HepG2 (cell line): ENCODE measurements around the gene PPOX. TPM values are rescaled to one million over a fixed set of nuclear protein-coding genes. Genes with fewer than 3 reads are reported as not detected.

Source experiments
- ATF1 ChIP-seq: IDR thresholded peaks from 2 replicates; pipeline ENCODE4 v1.6.1; 2016; ENCODE audit warnings: mild to moderate bottlenecking, control low read depth
- CENPT ChIP-seq: sonication (generic); formaldehyde crosslinking; IDR thresholded peaks from 2 replicates; pipeline ENCODE4 v1.8.0; 2022; ENCODE audit warnings: low read depth, mild to moderate bottlenecking, moderate library complexity, missing genetic modification reagents
- IRX3 ChIP-seq: sonication (generic); formaldehyde crosslinking; IDR thresholded peaks from 2 replicates; pipeline ENCODE4 v1.8.1; 2023; ENCODE audit warnings: mild to moderate bottlenecking, low read depth, missing genetic modification reagents, borderline replicate concordance
- JUND ChIP-seq: sonication (generic); formaldehyde crosslinking; IDR thresholded peaks from 2 replicates; pipeline ENCODE4 v1.8.0; 2022; ENCODE audit warnings: mild to moderate bottlenecking, missing genetic modification reagents
- KDM4B ChIP-seq: sonication (generic); formaldehyde crosslinking; IDR thresholded peaks from 2 replicates; pipeline ENCODE4 v1.4.0; 2020; ENCODE audit warnings: missing genetic modification reagents
- MAZ ChIP-seq, 2 experiments: sonication (generic) in 1 of 2; formaldehyde crosslinking in 1 of 2; IDR thresholded peaks; 2 replicates each; pipeline versions ENCODE4 v1.5.0 to v1.6.1; 2012 to 2020; ENCODE audit warnings: low read depth in 2 of 2, mild to moderate bottlenecking in 2 of 2, borderline replicate concordance in 1 of 2, improper control_type of control experiment in 1 of 2, low read length in 1 of 2, missing genetic modification reagents in 1 of 2, moderate library complexity in 1 of 2
- NCOA5 ChIP-seq: sonication (generic); formaldehyde crosslinking; IDR thresholded peaks from 2 replicates; pipeline ENCODE4 v1.4.0; 2020; ENCODE audit warnings: missing genetic modification reagents
- NFE2L1 ChIP-seq: sonication (generic); formaldehyde crosslinking; IDR thresholded peaks from 2 replicates; pipeline ENCODE4 v1.4.0; 2020; ENCODE audit warnings: missing genetic modification reagents, mild to moderate bottlenecking, borderline replicate concordance
- PRMT3 ChIP-seq: sonication (generic); formaldehyde crosslinking; IDR thresholded peaks from 2 replicates; pipeline ENCODE4 v1.8.1; 2022; ENCODE audit warnings: low read depth, mild to moderate bottlenecking, moderate library complexity, missing genetic modification reagents, borderline replicate concordance
- SAFB2 ChIP-seq: sonication (generic); formaldehyde crosslinking; IDR thresholded peaks from 2 replicates; pipeline ENCODE4 v1.5.1; 2020; ENCODE audit warnings: missing genetic modification reagents, low read depth, mild to moderate bottlenecking, borderline replicate concordance
- SKIL ChIP-seq: sonication (generic); formaldehyde crosslinking; IDR thresholded peaks from 2 replicates; pipeline ENCODE4 v1.8.0; 2022; ENCODE audit warnings: missing genetic modification reagents, mild to moderate bottlenecking, moderate library complexity, borderline replicate concordance
- ZBTB21 ChIP-seq: sonication (generic); formaldehyde crosslinking; IDR thresholded peaks from 2 replicates; pipeline ENCODE4 v1.4.0; 2020; ENCODE audit warnings: missing genetic modification reagents
- ZFAT ChIP-seq: sonication (generic); formaldehyde crosslinking; conservative IDR thresholded peaks from 2 replicates; pipeline ENCODE4 v1.8.1; 2023; ENCODE audit warnings: missing genetic modification reagents, inconsistent platforms
- ZNF180 ChIP-seq: sonication (generic); formaldehyde crosslinking; IDR thresholded peaks from 2 replicates; pipeline ENCODE4 v1.4.0; 2020; ENCODE audit warnings: low read depth, missing genetic modification reagents, borderline replicate concordance
- ZNF251 ChIP-seq: sonication (generic); formaldehyde crosslinking; IDR thresholded peaks from 2 replicates; pipeline ENCODE4 v1.9.0; 2021; ENCODE audit warnings: mild to moderate bottlenecking, missing genetic modification reagents
- ZNF441 ChIP-seq: sonication (generic); formaldehyde crosslinking; IDR thresholded peaks from 2 replicates; pipeline ENCODE4 v1.7.0; 2021; ENCODE audit warnings: missing genetic modification reagents, borderline replicate concordance
- ZNF501 ChIP-seq: sonication (generic); formaldehyde crosslinking; IDR thresholded peaks from 2 replicates; pipeline ENCODE4 v1.5.1; 2020; ENCODE audit warnings: mild to moderate bottlenecking, moderate library complexity, missing genetic modification reagents
- ZNF543 ChIP-seq: sonication (generic); formaldehyde crosslinking; IDR thresholded peaks from 2 replicates; pipeline ENCODE4 v1.4.0; 2020; ENCODE audit warnings: mild to moderate bottlenecking, missing genetic modification reagents
- ZNF687 ChIP-seq: sonication (generic); formaldehyde crosslinking; IDR thresholded peaks from 2 replicates; pipeline ENCODE4 v1.5.1; 2020; ENCODE audit warnings: mild to moderate bottlenecking, missing genetic modification reagents, moderate library complexity
- polyA plus RNA-seq, 8 experiments: library from polyadenylated mRNA; depleted of rRNA in 3 of 8; stranded (reverse) in 7 of 8; unstranded in 1 of 8; fragments of >200 nt; fragmentation: Illumina TruSeq in 4 of 8; extraction: Trizol in 4 of 8; gene quantifications; 2 replicates each; pipeline versions ENCODE4 v1.2.1 to v1.2.3, GENCODE V29; 2011 to 2016; ENCODE audit warnings: low read depth in 4 of 8, missing spikeins in 1 of 8, mixed read lengths in 1 of 8; ENCODE audit not compliant: insufficient read depth in 1 of 8
- total RNA-seq, 5 experiments: library from RNA; depleted of rRNA; stranded (reverse); fragments of >200 nt; fragmentation: Illumina TruSeq; extraction: Trizol; gene quantifications; 2 replicates each; pipeline ENCODE4 v1.2.3, GENCODE V29; 2016; ENCODE audit warnings: low read depth in 1 of 5
- TF ChIP-seq, protein P1 (sequence below): IDR thresholded peaks from 2 replicates; pipeline ENCODE4 v1.6.1; 2012; ENCODE audit warnings: inconsistent platforms
- TF ChIP-seq, protein P2 (sequence below): sonication (generic); formaldehyde crosslinking; IDR thresholded peaks from 2 replicates; pipeline ENCODE4 v1.4.0; 2020; ENCODE audit warnings: mild to moderate bottlenecking, missing genetic modification reagents

PPOX gene
- total and polyA plus RNA-seq, 2 of the 13 experiments (the other 11 are each of a cell fraction or from before 2014, with no cell fraction given) = 15.5 to 27.7 TPM

DNA sequence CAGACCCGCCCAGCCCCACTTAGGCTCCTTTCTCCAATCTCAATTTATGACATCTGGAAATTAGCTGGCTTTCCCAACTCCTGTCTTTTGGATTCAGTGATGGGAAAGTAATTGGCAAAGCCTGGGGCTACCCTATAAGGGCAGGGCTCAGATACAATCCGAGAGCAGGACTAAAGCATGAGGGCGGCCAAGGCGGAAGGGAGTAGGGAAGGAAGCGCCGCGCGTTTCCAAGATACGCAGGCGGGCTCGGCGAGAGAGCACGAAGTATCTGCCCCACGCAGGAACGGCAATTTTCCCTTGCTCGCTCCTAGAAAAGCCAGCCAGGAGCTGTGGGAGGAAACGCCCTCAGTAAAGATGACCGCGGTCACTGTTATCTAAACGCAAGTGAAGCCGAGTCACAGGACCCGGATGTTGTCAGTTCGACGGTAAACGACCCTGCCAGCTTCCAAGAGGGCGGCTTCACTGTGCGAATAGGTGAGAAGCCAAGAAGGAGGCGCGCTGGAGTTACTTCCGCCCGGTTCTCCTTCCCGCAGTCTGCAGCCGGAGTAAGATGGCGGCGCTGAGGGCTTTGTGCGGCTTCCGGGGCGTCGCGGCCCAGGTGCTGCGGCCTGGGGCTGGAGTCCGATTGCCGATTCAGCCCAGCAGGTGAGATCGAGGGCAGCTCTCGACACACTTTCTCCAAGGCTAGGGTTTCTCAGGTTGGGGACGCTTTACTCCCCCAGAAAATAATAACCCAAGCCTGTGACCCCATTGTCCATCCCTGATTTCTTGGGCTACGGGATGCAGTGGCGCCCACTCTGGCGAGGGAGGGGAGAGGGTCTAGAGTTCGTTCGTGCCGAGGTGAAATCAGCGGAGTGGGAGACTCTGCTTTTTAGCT is 35.8 kb downstream of the PPOX start, which contains the start of gene NDUFS2 (continued):
- no peak; the same call in 1 of the 2 replicates for TF ChIP-seq PRMT3 (CRISPR knock-in tag)
- TF ChIP-seq, protein P1, sequence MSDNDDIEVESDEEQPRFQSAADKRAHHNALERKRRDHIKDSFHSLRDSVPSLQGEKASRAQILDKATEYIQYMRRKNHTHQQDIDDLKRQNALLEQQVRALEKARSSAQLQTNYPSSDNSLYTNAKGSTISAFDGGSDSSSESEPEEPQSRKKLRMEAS = peak; percentile 65; the same call in 1 of the 2 replicates
- TF ChIP-seq, protein P2, sequence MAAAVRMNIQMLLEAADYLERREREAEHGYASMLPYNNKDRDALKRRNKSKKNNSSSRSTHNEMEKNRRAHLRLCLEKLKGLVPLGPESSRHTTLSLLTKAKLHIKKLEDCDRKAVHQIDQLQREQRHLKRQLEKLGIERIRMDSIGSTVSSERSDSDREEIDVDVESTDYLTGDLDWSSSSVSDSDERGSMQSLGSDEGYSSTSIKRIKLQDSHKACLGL (CRISPR knock-in tag) = no peak
- TF ChIP-seq KDM4B (CRISPR knock-in tag) = no peak
- peak; percentile 96 for TF ChIP-seq ZNF687 (CRISPR knock-in tag)
- TF ChIP-seq SAFB2 (CRISPR knock-in tag) = 0 out of 2 replicates have a peak, but pooled peaks have one; percentile 50
- no peak for TF ChIP-seq MAZ (IDR thresholded peaks at IDR 0.05; ENCODE audit: borderline replicate concordance, low read depth, low read length)
- peak; percentile 67 for TF ChIP-seq MAZ (CRISPR knock-in tag; IDR thresholded peaks at IDR 0.05; ENCODE audit: low read depth)
- TF ChIP-seq SKIL (CRISPR knock-in tag) = no peak
- peak; percentile 77 for TF ChIP-seq ZNF501 (CRISPR knock-in tag)
- TF ChIP-seq ZNF251 (CRISPR knock-in tag) = 0 out of 2 replicates have a peak, but pooled peaks have one; percentile 51
- no peak for TF ChIP-seq JUND
- TF ChIP-seq NCOA5 (CRISPR knock-in tag) = no peak
- TF ChIP-seq ATF1 = peak; percentile 92
- no peak for TF ChIP-seq ZFAT (CRISPR knock-in tag)
- TF ChIP-seq ZNF180 (CRISPR knock-in tag) = no peak
- TF ChIP-seq ZBTB21 = no peak
- TF ChIP-seq ZNF543 (CRISPR knock-in tag) = peak; percentile 29; the same call in 1 of the 2 replicates
- TF ChIP-seq IRX3 (CRISPR knock-in tag) = peak; percentile 44; the same call in 1 of the 2 replicates
- TF ChIP-seq ZNF441 (CRISPR knock-in tag) = peak; percentile 63; the same call in 1 of the 2 replicates
- TF ChIP-seq CENPT (CRISPR knock-in tag) = no peak
- no peak for TF ChIP-seq NFE2L1 (CRISPR knock-in tag)
